Fibroblast of the aortic adventitia (primary cell): ENCODE measurements around the gene TTC39C. TPM values are rescaled to one million over a fixed set of nuclear protein-coding genes. Genes with fewer than 3 reads are reported as not detected.

Source experiments
- DNase-seq: peaks from one replicate; pipeline ENCODE4 v3.0.0-alpha.2; 2010; ENCODE audit warnings: low read depth
- H3K4me3 ChIP-seq: 2 replicates; pipeline ENCODE4 v1.5.1; 2011; ENCODE audit warnings: low read depth, mild to moderate bottlenecking, control low read depth, low read length, moderate library complexity
- total RNA-seq: library from RNA; depleted of rRNA; stranded (reverse); fragments of >200 nt; gene quantifications from 2 replicates; pipeline ENCODE4 v1.2.3, GENCODE V29; 2012; ENCODE audit warnings: low replicate concordance
- TF ChIP-seq, protein P1 (sequence below): IDR thresholded peaks from 2 replicates; pipeline ENCODE4 v1.5.1; 2011; ENCODE audit warnings: mild to moderate bottlenecking, low read length, control low read depth, inconsistent platforms; ENCODE audit not compliant: insufficient read depth

TTC39C gene
- total RNA-seq, 1 donor = 51.8 TPM

DNA sequence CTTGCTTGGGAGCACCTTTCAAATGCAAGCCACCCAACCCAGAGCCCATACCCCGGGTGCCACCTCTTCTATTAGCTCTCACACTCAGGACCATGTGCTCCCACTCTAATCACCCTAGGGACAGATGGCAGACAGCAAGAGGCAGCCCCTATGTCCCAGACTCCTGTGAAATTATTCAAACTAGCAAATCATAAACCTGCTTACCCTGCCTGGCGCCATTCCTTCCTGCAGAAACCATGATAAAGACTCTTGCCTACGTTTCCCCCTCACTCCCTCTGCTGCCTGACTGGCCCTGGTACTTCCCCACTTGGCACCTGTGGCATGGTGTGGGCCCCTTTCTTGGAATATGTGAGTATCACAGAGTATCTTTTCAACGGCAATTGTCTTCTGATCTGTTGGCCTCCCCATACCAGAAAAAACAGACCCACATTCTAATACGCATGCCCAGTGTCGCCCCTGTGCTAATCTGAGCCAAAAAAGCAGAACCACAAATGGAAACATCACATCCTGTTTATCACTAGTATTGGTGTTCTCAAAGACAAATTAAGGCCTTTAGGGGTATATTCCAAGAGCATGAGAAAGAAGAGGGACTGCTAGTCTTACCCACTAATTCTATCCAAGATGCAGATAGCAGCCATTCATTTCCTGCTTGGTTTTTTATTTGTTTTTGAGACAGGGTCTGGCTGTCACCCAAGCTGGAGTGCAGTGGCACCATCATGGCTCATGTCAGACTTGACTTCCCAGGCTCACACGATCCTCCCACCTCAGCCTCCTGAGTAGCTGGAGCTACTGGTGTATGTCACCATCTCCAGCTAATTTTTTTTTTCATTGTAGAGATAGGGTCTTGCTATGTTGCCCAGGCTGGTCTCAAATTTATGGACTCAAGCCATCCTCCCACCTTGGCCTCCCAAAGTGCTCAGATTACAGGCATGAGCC is 44.1 kb upstream of the TTC39C start:
- H3K4me3 ChIP-seq = no peak overlapping the region
- TF ChIP-seq, protein P1, sequence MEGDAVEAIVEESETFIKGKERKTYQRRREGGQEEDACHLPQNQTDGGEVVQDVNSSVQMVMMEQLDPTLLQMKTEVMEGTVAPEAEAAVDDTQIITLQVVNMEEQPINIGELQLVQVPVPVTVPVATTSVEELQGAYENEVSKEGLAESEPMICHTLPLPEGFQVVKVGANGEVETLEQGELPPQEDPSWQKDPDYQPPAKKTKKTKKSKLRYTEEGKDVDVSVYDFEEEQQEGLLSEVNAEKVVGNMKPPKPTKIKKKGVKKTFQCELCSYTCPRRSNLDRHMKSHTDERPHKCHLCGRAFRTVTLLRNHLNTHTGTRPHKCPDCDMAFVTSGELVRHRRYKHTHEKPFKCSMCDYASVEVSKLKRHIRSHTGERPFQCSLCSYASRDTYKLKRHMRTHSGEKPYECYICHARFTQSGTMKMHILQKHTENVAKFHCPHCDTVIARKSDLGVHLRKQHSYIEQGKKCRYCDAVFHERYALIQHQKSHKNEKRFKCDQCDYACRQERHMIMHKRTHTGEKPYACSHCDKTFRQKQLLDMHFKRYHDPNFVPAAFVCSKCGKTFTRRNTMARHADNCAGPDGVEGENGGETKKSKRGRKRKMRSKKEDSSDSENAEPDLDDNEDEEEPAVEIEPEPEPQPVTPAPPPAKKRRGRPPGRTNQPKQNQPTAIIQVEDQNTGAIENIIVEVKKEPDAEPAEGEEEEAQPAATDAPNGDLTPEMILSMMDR = no peak

DNA sequence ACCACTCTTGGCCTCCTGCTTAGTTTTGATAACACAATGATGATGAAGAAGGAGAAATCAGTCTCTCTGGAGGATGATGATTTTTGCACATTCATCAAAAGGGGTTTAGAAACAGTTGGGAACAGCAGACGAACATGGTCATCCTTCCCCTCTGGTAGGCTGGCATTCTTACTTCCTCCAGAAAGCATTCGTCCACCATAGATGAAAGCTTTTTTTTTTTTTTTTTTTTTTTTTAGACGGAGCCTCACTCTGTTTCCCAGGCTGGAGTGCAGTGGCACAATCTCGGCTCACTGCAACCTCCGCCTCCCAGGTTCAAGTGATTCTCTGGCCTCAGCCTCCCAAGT is 43.5 kb upstream of the TTC39C start:
- TF ChIP-seq, protein P1 = no peak
- no peak for DNase-seq
- H3K4me3 ChIP-seq = no peak overlapping the region

More for the DNA sequence above, 44.1 kb upstream of the TTC39C start:
- DNase-seq = no peak

DNA sequence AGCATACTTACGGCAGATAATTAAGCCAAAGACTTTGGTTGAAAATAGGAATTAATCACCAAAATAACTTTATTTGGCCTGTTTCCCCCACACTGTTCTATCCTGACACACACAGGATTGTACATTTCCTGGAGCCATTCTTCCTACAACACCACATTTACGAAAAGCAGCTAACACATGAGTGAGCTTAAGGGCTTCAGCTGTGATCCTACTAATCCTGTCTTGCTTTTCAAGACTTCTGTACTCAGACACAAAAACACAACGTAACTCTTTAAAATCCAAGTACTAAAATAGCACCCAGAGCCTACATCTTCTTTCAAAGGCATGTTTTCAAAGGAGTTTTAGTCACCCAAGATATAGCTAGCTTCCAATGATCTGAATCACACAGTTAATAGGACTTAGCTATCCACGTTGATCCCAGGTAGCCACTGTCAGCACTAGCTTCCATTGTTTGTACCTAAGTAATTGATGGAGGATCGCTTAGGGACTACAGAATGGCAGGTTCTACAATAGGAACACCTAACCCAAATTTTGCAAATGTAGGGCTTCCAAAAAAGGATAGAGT is 42.8 kb upstream of the TTC39C start:
- TF ChIP-seq, protein P1 = no peak
- DNase-seq = no peak
- no peak overlapping the region for H3K4me3 ChIP-seq

DNA sequence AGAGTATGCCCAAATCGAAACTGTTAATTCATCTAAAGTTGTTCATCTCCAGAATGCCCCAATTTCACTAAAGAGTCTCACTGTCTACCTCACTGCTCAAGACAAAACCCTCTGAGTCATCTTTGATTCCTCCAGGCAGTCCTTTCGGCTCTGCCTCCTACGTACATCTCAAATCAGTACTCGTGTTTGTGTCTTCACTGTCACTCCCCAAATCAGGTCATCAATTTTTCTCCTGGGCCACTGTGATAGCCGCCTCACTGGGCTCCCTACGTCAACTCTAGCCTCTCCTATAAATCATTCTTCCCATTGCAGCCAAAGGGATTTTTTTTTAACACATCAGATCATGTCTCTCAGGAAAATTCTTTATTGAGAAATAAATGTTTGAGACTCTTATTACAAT is 42.1 kb upstream of the TTC39C start:
- no peak overlapping the region for H3K4me3 ChIP-seq
- TF ChIP-seq, protein P1 = no peak
- DNase-seq = no peak

DNA sequence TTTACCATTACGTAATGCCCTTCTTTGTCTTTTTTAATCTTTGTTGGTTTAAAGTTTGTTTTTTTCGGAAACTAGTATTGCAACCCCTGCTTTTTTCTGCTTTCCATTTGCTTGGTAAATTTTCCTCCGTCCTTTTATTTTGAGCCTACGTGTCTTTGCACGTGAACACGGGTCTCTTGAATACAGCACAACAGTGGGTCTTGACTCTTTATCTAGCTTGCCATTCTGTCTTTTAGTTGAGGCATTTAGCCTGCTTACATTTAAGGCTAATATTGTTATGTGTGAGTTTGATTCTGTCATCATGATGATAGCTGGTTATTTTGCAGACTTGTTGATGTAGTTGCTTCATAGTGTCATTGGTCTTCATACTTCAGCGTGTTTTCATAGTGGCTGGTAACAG is 37.5 kb upstream of the TTC39C start:
- TF ChIP-seq, protein P1 = no peak
- no peak for DNase-seq
- no peak overlapping the region for H3K4me3 ChIP-seq

DNA sequence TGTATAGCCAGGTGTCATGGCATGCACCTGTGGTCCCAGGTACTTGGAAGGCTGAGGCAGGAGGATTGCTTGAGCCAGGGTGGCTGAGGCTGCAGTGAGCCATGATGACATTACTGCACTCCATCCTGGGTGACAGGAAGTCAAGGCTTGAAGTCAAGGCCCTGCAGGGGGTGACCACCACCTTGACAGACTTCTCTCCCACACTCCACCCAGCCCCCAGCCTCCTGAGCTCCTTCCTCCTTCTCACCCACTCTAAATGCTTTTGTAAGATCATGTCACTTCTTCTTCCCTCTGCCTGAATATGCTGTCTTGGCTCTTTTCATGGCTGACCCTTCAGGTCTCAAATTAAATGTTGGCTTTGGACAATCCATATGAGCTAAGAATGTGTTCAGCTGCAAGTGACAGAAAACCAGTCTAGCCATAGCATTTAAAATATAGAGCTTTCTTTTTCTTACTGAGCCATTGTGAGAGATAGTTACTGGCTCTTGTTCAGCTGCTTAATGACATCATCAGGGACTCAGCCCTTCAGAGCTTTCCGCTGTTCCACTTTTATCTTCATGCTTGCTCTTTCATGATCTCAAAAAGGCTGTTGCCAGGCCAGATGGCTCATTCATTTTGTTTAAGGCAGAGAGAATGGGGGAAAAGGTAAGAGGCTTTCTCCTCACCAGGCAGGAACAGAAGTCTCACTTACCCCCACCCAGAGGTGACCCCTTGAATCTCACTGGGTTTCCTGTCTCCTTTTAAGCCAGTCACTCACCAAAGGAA is 36.7 kb upstream of the TTC39C start:
- DNase-seq = peak; percentile 85
- TF ChIP-seq, protein P1 = no peak

More for the DNA sequence above, 36.7 kb upstream of the TTC39C start:
- H3K4me3 ChIP-seq = no peak overlapping the region
